ENCODE measurements around the gene FGF19. TPM values are rescaled to one million over a fixed set of nuclear protein-coding genes. Genes with fewer than 3 reads are reported as not detected.

Gene FGF19
- total RNA-seq, 1 donor, result not detected

GRCh38 chr11:69674886-69675714, 28.7 kb downstream of the FGF19 start, which contains the start of gene LTO1:
TSS of gene LTO1 (minus strand) at chr11:69675353. CDS start at chr11:69675239, 114 bp downstream.
- no peak for TF ChIP-seq CTCF (IDR thresholded peaks at IDR 0.05; ENCODE audit: insufficient read depth, low read length)
- H3K4me3 ChIP-seq (ENCODE audit: low read depth, low read length), result peak within 1 kb of the TSS; percentile 98
- peak; percentile 95 for DNase-seq (ENCODE audit: low read depth)

DNA sequence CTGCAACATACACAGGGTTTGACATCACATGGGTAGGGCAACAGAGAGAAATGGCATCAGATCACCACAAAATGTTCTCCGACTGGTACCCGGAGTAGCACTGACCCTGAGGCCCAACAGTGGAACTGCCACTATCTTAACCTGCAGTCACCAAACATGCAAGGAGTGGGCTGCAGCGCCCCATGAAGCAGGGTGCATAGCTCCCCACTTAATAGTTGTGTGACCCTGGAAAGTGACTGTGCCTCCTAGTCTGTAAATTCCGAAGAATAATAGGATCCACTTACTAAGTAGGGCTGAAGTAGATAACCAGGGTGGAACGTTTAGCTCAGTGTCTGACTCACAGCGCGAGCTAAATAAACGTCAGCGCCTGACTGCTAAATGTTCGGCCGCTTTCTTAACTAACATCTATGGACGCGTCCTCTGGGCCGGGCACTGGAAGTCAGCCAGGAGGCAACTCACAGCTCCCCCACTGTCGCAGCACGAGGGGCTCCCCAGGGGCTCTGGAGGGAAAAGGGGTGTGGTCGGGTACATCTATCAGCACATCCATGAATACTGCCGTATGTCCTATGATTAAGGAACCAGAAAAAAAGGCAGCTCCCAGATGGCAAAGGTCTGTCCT, 29.4 kb downstream of the FGF19 start:
- TF ChIP-seq CTCF (IDR thresholded peaks at IDR 0.05; ENCODE audit: insufficient read depth, low read length), result no peak
- H3K4me3 ChIP-seq (ENCODE audit: low read depth, low read length), result peak overlapping the region; percentile 98
- peak; percentile 87 for DNase-seq (ENCODE audit: low read depth)

GRCh38 chr11:69671734-69672465, 31.9 kb downstream of the FGF19 start:
- no peak for TF ChIP-seq CTCF (IDR thresholded peaks at IDR 0.05; ENCODE audit: insufficient read depth, low read length)
- H3K4me3 ChIP-seq (ENCODE audit: low read depth, low read length), result no peak overlapping the region
- DNase-seq (ENCODE audit: low read depth), result no peak

- TF ChIP-seq CTCF (IDR thresholded peaks at IDR 0.05; ENCODE audit: insufficient read depth, low read length), result peak; percentile 95
Observed at GRCh38 chr11:69670158-69670845, 33.5 kb downstream of the FGF19 start.

DNA sequence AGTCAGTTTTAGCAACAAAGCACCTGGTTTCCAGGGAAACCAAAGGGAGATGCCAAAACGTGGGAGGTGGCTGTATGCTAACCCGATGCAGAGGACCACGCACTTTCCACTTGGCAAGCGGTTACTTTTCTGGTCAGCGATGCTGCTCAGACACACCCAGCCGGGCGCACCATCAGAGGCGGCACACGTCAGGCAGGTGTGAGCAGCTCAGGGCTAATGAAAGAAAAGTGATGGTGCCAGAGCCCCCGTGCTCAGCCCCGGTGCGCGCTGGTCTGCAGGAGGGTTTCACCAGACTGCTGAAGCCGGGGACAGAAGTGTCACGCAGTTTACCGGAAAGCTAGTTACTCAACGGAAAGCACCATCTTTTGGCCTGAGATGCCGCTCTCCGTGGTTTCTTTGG, 34.3 kb downstream of the FGF19 start:
- H3K4me3 ChIP-seq (ENCODE audit: low read depth, low read length), result no peak overlapping the region
- no peak for DNase-seq (ENCODE audit: low read depth)
- TF ChIP-seq CTCF (IDR thresholded peaks at IDR 0.05; ENCODE audit: insufficient read depth, low read length), result no peak

More at GRCh38 chr11:69670158-69670845, 33.5 kb downstream of the FGF19 start:
- H3K4me3 ChIP-seq (ENCODE audit: low read depth, low read length), result no peak overlapping the region
- peak; percentile 91 for DNase-seq (ENCODE audit: low read depth)
